GM10266 (cell line): Measurements from ENCODE around the gene ZNF827.

Experiments used
- DNase-seq: peaks from one replicate; pipeline ENCODE4 v3.0.0; 2012; ENCODE audit errors: extremely low spot score
- TF ChIP-seq, protein P1 (sequence below): IDR thresholded peaks from 2 replicates; pipeline ENCODE4 v1.5.1; 2012; ENCODE audit warnings: mild to moderate bottlenecking, low read depth; ENCODE audit not compliant: control insufficient read depth, insufficient read depth; ENCODE audit errors: missing control alignments

ZNF827 gene

DNA sequence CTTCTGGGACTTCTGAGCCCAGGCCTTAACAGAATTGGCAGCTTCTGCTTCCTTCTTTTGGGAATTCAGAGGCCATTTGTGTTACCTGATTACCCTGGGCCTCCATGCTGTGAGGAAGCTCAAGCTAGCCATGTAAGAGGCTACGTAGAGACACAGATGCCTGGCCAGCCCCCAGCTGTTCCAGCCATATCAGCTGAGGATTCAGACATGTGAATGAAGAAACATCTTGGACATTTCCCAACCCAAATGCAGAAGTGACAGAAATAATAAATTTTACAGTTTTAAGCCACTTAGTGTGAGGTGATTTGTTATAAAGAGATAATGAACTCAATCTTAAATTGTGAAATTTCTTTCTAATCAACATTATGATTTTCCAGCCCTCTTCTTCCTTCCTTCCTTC is 18.7 kb upstream of the ZNF827 start:
- DNase-seq, result no peak

DNA sequence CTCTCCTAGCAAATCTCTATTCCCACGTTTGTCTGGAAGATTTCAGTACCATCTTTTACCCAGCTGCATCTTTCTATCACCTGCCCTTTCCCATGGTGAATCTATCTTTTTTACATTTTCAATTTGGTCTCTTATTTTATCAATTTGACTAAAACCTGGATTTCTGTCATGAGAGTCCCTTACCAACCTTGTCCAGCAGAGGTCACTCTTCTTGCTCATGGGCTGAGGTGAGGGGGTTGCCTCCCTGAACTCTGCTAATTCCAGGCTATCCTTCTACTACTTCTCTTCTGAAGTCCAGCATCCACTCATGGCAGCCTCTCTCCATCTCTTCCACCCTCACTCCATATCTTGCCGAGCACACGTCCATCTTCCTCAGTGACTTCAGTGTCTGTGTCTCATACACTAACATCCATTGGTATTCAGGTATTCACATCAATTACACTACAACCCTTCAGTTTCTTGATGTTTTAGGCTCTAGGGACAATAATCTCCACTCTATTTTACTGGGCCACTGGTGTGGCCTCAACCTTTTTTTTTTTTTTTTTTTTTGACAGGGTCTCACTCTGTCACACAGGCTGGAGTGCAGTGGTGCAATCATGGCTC is 17.8 kb upstream of the ZNF827 start:
- TF ChIP-seq, protein P1, sequence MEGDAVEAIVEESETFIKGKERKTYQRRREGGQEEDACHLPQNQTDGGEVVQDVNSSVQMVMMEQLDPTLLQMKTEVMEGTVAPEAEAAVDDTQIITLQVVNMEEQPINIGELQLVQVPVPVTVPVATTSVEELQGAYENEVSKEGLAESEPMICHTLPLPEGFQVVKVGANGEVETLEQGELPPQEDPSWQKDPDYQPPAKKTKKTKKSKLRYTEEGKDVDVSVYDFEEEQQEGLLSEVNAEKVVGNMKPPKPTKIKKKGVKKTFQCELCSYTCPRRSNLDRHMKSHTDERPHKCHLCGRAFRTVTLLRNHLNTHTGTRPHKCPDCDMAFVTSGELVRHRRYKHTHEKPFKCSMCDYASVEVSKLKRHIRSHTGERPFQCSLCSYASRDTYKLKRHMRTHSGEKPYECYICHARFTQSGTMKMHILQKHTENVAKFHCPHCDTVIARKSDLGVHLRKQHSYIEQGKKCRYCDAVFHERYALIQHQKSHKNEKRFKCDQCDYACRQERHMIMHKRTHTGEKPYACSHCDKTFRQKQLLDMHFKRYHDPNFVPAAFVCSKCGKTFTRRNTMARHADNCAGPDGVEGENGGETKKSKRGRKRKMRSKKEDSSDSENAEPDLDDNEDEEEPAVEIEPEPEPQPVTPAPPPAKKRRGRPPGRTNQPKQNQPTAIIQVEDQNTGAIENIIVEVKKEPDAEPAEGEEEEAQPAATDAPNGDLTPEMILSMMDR, result peak; percentile 74
- DNase-seq, result peak; percentile 52

More for the DNA sequence above, 18.7 kb upstream of the ZNF827 start:
- TF ChIP-seq, protein P1, result no peak

DNA sequence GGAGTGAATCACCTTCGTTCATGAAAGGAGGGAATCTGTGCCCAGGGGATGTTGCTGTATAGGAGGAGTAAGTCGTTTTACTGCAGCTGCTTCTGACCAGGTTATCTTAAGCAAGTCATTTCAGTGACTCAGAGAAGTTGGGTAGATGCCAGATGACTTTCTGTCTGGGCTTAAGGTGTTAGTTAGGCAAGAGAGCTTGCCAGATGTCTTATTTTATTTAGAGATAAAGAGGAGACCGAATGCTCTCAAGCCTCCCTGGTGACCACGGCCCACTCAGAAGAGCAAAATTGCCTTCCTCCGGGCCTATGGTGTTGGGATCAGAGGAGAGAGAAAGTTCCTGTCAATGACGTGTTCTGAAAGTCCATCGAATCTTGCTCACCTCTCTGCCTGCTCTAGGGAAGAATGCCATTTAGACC is 16.3 kb upstream of the ZNF827 start:
- no peak for DNase-seq
- TF ChIP-seq, protein P1, result no peak

- DNase-seq, result no peak
- TF ChIP-seq, protein P1, result no peak
These were observed 13.3 kb upstream of the ZNF827 start for GRCh38 chr4:145951931-145952330.

DNA sequence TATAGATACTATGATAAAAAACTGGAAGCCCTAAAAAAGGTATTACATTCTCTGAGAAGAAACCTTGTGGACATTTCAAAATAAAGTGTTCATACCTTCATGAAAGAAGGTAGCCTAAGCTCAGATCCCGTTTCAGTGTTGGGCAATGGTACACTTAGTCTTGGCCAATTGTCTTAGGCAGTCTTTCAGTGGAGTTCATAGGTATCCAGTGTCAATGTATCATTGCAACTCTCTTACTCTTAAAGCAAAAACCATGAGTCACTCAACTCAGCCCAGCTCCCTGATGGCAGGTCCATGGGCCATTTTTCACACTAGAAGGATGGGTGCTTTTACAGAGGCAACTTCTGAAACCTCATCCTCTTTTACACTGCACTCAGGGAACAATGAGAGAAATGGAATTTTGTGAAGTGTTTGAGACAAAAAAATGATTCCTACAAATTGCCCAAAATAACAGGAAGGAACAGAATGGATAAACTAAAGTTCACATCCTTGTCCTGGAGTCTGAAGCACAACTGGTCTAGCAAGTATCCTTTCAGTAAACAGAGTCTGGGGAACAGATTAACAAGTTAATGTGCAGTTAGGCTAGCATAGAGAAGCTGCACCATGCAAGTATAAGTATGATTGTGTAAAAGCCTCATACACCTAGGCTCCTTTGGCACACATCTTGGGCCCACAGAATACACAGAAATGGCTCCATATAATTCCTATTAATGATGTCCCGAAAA is 7.0 kb upstream of the ZNF827 start:
- TF ChIP-seq, protein P1, result no peak
- DNase-seq, result no peak

DNA sequence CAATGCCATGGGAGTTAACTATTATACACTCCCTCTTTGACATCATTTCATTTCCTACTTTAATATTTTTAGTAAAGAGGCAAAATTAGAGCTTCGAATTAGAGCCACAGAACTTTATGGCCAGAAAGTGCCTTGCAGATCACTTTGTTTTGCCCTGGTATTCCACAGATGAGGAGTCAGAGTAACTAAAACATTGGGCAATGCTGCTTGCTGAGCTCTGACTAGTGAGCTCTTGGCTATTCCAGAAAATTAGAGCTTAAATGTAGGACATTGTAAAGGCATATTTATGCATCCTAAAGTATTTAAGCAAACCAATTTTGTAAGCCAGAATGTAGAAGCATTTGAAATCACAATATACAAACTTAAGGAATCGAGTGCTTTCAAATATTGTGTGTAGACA is 6.3 kb upstream of the ZNF827 start:
- no peak for DNase-seq
- TF ChIP-seq, protein P1, result no peak

DNA sequence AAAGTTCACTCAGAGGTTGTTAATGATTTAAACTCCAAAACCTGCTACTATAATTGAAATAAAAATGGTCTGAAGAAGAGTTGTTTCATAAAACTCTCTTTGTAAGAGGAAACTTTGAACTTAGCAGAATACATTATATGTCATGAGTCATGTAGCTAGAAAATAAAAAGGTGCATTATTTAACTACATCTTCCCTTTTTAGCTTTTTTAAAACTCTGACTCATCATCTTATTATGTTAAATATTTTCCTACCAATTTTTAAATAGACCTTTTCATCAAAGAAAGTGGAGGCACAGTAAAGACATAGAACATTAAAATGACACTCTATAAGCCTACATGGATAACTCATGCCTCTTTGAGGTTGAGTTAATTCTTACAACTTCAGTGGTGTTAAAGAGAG is 1.2 kb upstream of the ZNF827 start:
- no peak for DNase-seq
- TF ChIP-seq, protein P1, result no peak
